Measurements from ENCODE around the gene ADAMTS2. TPM values are rescaled to one million over a fixed set of nuclear protein-coding genes. Genes with fewer than 3 reads are reported as not detected.

Gene ADAMTS2
- total RNA-seq, 1 donor from 2014 or later = 93.2 TPM

GRCh38 chr5:179322071-179323025 is 22.9 kb downstream of the ADAMTS2 start:
- H3K9me3 Mint-ChIP-seq (ENCODE audit: low read depth) = no peaks in the 10 kb centered on the region
- H3K36me3 Mint-ChIP-seq (ENCODE audit: low read depth) = no peaks in the 10 kb centered on the region

GRCh38 chr5:179321206-179321987 is 23.9 kb downstream of the ADAMTS2 start:
- Mint-ChIP-seq H3K27me3 (ENCODE audit: low read depth) (no peaks in the 10 kb centered on the region), H3K9me3 (ENCODE audit: low read depth) (no peaks in the 10 kb centered on the region), H3K4me3 (ENCODE audit: unreplicated experiment) (no peak overlapping the region), H3K4me1 (ENCODE audit: low read depth) (peaks cover 29% of the 10 kb centered on the region), H3K27ac (ENCODE audit: unreplicated experiment) (no peak overlapping the region), H3K36me3 (ENCODE audit: low read depth) (no peaks in the 10 kb centered on the region)
- peak; percentile 74 for DNase-seq (ENCODE audit: low spot score)
- no peak for TF ChIP-seq CTCF (IDR thresholded peaks at IDR 0.05)

More at GRCh38 chr5:179322071-179323025, 22.9 kb downstream of the ADAMTS2 start:
- peak; percentile 87 for DNase-seq (ENCODE audit: low spot score)
- no peak overlapping the region for H3K27ac Mint-ChIP-seq (ENCODE audit: unreplicated experiment)
- TF ChIP-seq CTCF (IDR thresholded peaks at IDR 0.05) = no peak
- no peak overlapping the region for H3K4me3 Mint-ChIP-seq (ENCODE audit: unreplicated experiment)
- no peaks in the 10 kb centered on the region for H3K27me3 Mint-ChIP-seq (ENCODE audit: low read depth)
- H3K4me1 Mint-ChIP-seq (ENCODE audit: low read depth) = peaks cover 34% of the 10 kb centered on the region

- TF ChIP-seq CTCF (IDR thresholded peaks at IDR 0.05) = no peak
- Mint-ChIP-seq H3K27ac (ENCODE audit: unreplicated experiment) (peak overlapping the region; percentile 95), H3K9me3 (ENCODE audit: low read depth) (peaks cover 4% of the 10 kb centered on the region), H3K36me3 (ENCODE audit: low read depth) (peaks cover 4% of the 10 kb centered on the region), H3K4me3 (ENCODE audit: unreplicated experiment) (no peak overlapping the region), H3K27me3 (ENCODE audit: low read depth) (no peaks in the 10 kb centered on the region), H3K4me1 (ENCODE audit: low read depth) (peaks cover 32% of the 10 kb centered on the region)
- DNase-seq (ENCODE audit: low spot score) = peak; percentile 63
Measured at GRCh38 chr5:179319741-179320281, 25.4 kb downstream of the ADAMTS2 start.

GRCh38 chr5:179319123-179319522 is 26.1 kb downstream of the ADAMTS2 start:
- TF ChIP-seq CTCF (IDR thresholded peaks at IDR 0.05) = no peak
- Mint-ChIP-seq H3K27me3 (ENCODE audit: low read depth) (no peaks in the 10 kb centered on the region), H3K9me3 (ENCODE audit: low read depth) (peaks cover 4% of the 10 kb centered on the region), H3K4me1 (ENCODE audit: low read depth) (peaks cover 35% of the 10 kb centered on the region), H3K27ac (ENCODE audit: unreplicated experiment) (peak overlapping the region; percentile 95), H3K4me3 (ENCODE audit: unreplicated experiment) (no peak overlapping the region), H3K36me3 (ENCODE audit: low read depth) (peaks cover 4% of the 10 kb centered on the region)
- peak; percentile 36 for DNase-seq (ENCODE audit: low spot score)
